Brain pericyte (primary cell): ENCODE measurements around the gene GATM.
"Not testable (repeated sequence)": the region's sequence is repeated elsewhere in the genome, so short reads cannot be mapped to it uniquely, and the experiment has no call there.

ENCODE experiments used
- DNase-seq: peaks from one replicate; pipeline ENCODE4 v3.0.0-alpha.2; 2012; ENCODE audit warnings: low read depth, low spot score

GATM gene

GRCh38 chr15:45351227-45351626 is 27.1 kb downstream of the GATM start:
- no peak for DNase-seq

GRCh38 chr15:45349623-45350022 is 28.7 kb downstream of the GATM start:
- no peak for DNase-seq

GRCh38 chr15:45347989-45348388 is 30.4 kb downstream of the GATM start:
- no peak for DNase-seq

GRCh38 chr15:45347033-45347432 is 31.3 kb downstream of the GATM start:
- no peak for DNase-seq

GRCh38 chr15:45346381-45346780 is 32.0 kb downstream of the GATM start:
- DNase-seq, result no peak

- no peak for DNase-seq
Observed at GRCh38 chr15:45343258-45343860, 35.0 kb downstream of the GATM start.

GRCh38 chr15:45341790-45342189 is 36.6 kb downstream of the GATM start:
- DNase-seq, result no peak

- no peak for DNase-seq
Observed at GRCh38 chr15:45340429-45340828, 37.9 kb downstream of the GATM start.

GRCh38 chr15:45338417-45338816 is 39.9 kb downstream of the GATM start:
- DNase-seq, result no peak

GRCh38 chr15:45337224-45337623 is 41.1 kb downstream of the GATM start:
- DNase-seq, result no peak

- DNase-seq, result no peak
Observed at GRCh38 chr15:45333550-45333949, 44.8 kb downstream of the GATM start.

- no peak for DNase-seq
Observed at GRCh38 chr15:45332694-45333093, 45.6 kb downstream of the GATM start.

GRCh38 chr15:45331972-45332371 is 46.4 kb downstream of the GATM start:
- DNase-seq, result no peak

- DNase-seq, result no peak
Observed at GRCh38 chr15:45328663-45329062, 49.7 kb downstream of the GATM start.

GRCh38 chr15:45326741-45327140 is 51.6 kb downstream of the GATM start:
- DNase-seq, result no peak

GRCh38 chr15:45326280-45326679 is 52.1 kb downstream of the GATM start:
- no peak for DNase-seq

GRCh38 chr15:45320581-45321205 is 57.7 kb downstream of the GATM start:
- no peak for DNase-seq

- DNase-seq, result no peak
Observed at GRCh38 chr15:45319472-45320214, 58.7 kb downstream of the GATM start.

GRCh38 chr15:45314960-45315359 is 63.4 kb downstream of the GATM start:
- no peak for DNase-seq

GRCh38 chr15:45314117-45314516 is 64.2 kb downstream of the GATM start:
- DNase-seq, result not testable (repeated sequence)
